ENCODE measurements around the gene SLC28A3.

DNA sequence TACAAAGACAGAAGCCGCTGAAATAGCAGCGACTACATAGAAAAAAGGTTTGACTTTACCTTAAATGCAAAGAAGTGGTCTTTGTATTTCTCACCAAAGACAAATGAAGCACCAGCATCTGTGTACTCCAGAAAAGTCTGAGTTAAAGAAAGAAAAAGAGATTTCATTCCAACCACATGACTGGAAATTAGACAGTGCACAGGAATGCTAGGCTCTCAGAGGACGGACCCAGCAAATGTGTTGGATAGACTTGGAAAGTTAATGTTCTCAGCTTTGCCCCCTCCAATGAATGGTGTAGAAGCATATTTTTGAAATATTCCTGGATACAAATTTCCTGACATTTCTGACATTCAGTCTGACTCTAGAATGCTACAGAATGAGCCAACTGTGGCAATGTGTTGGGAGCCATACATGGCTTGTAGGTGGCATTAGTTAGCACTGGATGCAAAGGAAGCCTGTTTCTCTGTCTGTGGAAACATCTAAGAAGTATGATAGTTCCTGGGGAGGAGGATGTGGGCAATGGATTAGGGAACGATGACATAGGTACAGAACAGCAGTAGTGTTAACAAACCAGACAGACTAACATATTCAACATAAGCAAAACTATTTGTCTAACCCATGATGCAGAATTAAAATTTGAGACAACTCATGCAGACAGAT lies 43.3 kb downstream of the SLC28A3 start:
- TF ChIP-seq SNAI2 (CRISPR knock-in tag; IDR thresholded peaks at IDR 0.05) (no peak), ZC3H10 (CRISPR knock-in tag; IDR thresholded peaks at IDR 0.05) (no peak), ARNTL (CRISPR knock-in tag; IDR thresholded peaks at IDR 0.05; ENCODE audit: borderline replicate concordance, low read depth) (no peak), ZNF565 (CRISPR knock-in tag; conservative IDR thresholded peaks at IDR 0.05; ENCODE audit: low read depth) (no peak), OSR1 (CRISPR knock-in tag; IDR thresholded peaks at IDR 0.05) (no peak), RARB (CRISPR knock-in tag; IDR thresholded peaks at IDR 0.05) (no peak), BACH2 (CRISPR knock-in tag; IDR thresholded peaks at IDR 0.05; ENCODE audit: borderline replicate concordance) (no peak)
- TF ChIP-seq, protein P1, sequence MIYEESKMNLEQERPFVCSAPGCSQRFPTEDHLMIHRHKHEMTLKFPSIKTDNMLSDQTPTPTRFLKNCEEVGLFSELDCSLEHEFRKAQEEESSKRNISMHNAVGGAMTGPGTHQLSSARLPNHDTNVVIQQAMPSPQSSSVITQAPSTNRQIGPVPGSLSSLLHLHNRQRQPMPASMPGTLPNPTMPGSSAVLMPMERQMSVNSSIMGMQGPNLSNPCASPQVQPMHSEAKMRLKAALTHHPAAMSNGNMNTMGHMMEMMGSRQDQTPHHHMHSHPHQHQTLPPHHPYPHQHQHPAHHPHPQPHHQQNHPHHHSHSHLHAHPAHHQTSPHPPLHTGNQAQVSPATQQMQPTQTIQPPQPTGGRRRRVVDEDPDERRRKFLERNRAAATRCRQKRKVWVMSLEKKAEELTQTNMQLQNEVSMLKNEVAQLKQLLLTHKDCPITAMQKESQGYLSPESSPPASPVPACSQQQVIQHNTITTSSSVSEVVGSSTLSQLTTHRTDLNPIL (CRISPR knock-in tag; IDR thresholded peaks at IDR 0.05; ENCODE audit: low read depth), result no peak
- TF ChIP-seq, protein P2, sequence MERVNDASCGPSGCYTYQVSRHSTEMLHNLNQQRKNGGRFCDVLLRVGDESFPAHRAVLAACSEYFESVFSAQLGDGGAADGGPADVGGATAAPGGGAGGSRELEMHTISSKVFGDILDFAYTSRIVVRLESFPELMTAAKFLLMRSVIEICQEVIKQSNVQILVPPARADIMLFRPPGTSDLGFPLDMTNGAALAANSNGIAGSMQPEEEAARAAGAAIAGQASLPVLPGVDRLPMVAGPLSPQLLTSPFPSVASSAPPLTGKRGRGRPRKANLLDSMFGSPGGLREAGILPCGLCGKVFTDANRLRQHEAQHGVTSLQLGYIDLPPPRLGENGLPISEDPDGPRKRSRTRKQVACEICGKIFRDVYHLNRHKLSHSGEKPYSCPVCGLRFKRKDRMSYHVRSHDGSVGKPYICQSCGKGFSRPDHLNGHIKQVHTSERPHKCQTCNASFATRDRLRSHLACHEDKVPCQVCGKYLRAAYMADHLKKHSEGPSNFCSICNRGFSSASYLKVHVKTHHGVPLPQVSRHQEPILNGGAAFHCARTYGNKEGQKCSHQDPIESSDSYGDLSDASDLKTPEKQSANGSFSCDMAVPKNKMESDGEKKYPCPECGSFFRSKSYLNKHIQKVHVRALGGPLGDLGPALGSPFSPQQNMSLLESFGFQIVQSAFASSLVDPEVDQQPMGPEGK (CRISPR knock-in tag; IDR thresholded peaks at IDR 0.05; ENCODE audit: borderline replicate concordance), result no peak
